HG03460 (cell line): ENCODE measurements around the gene CLIC4.
"Not testable (repeated sequence)": the region's sequence is repeated elsewhere in the genome, so short reads cannot be mapped to it uniquely, and the experiment has no call there.

Experiments used
- ATAC-seq: cut with Tn5 transposase; IDR thresholded peaks from one replicate; pipeline ENCODE4 v1.9.1; 2021; ENCODE audit not compliant: unreplicated experiment

Gene CLIC4

DNA sequence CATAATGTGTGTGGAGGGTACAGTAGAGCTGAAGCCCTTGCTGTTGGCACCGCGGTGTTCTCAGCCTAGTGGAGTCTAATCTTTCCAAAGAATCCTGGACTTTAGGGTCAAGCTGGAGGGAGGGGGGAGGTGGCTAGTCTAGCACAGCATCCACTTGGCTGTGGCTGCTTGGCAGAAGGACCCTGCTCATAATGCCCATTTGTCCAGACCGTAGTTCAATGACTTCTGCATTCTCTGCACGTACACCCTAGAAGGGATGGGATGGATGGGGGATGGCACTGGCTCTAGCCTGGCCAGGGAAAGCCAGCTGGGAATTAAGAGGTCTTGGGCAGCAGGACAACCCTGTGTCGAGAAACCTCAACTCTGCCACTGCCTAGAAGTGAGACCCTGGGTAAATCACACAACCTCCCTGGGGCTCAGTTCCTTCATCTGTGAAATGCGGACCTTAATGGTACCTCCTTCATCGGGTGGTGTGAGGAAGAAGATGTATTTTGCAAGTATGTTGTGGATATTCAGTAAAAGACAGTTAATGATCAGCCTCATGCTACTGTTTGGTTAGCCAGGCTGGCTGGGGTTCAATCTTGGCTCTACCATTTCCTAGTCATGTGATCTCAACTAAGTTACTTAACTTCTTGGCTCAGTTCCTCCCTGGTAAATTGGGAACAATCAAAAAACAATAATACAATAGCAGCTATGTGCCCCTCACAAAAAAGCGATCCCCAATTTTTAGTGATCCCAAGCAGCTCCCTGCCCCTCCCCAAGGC, 27.2 kb upstream of the CLIC4 start:
- no peak for ATAC-seq

DNA sequence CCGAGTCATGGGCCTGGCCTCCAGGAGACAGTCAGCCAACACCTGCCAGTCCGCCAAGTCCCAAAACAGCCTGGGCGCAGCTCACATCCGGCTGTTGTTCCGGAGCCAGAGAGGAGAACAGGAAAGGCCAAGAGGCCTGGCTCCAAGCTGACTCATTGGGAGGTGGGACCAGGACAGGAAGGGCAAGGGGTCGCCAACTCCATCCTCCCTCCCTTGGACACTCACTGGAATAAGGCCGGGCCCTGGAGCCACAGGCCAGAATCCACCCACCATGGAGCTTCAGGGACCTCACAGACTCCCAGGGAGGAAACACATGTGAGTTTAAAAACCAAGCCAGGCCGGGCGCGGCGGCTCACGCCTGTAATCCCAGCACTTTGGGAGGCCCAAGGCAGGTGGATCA, 25.1 kb upstream of the CLIC4 start:
- no peak for ATAC-seq

DNA sequence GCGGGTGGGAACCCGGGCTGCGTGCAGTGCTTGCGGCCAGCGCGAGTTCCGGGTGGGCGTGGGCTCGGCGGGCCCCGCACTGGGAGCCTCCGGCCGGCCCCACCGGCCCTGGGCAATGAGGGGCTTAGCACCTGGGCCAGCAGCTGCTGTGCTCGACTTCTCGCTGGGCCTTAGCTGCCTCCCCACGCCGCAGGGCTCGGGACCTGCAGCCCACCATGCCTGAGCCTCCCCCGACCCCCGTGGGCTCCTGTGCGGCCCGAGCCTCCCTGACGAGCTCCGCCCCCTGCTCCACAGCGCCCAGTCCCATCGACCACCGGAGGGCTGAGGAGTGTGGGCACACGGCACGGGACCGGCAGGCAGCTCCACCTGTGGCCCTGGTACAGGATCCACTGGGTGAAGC, 23.7 kb upstream of the CLIC4 start:
- no peak for ATAC-seq

DNA sequence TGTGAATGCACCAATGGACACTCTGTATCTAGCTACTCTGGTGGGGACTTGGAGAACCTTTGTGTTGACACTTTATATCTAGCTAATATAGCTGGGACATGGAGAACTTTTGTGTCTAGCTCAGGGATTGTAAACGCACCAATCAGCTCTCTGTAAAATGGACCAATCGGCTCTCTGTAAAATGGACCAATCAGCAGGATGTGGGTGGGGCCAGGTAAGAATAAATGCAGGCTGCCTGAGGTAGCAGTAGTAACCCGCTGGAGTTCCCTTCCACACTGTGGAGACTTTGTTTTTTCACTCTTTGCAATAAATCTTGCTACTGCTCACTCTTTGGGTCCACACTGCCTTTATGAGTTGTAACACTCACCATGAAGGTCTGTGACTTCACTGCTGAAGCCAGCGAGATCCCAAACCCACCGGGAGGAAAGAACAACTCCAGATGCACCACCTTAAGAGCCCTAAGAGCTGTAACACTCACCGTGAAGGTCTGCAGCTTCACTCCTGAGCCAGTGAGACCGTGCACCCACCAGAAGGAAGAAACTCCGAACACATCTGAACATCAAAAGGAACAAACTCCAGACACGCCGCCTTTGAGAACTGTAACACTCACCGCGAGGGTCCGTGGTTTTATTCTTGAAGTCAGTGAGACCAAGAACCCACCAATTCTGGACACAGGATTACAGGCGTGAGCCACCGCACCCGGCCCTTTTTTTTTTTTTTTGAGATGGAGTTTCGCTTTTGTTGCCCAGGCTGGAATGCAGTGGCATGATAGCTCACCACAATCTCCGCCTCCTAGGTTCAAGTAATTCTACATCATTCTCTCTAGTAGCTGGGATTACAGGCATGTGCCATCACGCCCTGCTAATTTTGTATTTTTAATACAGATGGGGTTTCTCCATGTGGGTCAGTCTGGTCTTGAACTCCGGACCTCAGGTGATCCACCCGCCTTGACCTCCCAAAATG, 22.9 kb upstream of the CLIC4 start:
- not testable (repeated sequence) for ATAC-seq

DNA sequence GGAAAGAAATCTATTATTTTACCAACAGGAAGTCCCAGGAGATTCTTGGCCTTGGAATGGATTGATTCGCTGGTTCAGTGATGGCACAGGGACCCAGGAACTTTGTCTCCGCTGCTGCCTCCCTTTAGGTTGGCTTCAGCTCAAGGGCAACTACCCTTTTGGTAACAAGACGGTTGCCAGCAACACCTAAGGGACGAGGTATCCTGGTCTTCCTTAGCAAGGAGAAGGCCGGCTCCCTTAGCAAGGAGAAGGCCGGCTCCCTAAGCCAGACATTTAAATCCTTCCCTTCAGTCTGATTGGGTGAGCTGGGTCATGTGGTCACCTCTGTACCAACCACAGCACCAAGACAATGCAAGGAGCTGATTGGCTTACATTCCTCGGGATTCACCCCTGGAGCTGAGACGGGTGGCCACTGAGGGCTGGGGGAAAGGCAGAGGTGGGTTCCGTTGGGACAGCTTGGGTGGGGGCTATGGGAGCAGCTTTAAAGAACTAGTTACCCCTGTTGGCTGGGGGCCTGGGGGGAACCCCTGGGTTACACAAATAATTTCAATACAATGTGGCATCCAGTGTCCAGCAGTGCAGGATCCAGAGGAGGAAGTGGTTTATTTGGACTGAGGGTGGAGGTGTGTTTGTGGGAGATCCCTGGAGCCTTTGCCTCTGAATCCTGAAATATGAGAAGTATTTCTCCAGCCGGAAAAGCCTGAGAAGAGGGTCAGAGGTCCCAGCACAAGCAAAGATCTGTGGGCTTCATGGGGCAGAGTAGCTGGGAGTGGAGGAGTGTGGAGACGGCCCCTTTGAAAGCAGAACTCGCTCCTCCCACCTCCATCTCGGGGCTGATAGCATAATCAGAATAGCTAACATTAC, 20.7 kb upstream of the CLIC4 start:
- no peak for ATAC-seq

DNA sequence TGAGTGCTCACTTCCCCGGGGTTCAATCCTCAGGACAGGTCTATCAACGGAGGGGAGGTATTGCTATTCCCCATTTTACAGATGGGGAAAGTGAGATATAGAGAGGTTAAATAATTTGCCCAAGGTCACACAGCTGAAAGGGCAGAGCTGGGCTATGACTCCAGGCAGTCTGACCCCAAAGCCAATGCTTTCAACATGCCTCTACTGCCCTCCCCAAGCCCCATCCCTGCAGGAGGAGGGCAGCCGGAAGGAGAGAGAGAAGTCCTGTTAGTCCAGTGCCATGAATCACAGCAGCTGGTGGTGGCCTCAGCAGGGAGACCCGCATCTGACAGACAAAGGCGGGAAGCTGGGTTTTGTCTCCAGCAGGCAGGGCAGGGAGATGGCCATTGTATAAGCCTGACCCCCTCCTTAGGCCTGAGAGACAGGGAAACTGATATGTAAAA, 20.0 kb upstream of the CLIC4 start:
- no peak for ATAC-seq

DNA sequence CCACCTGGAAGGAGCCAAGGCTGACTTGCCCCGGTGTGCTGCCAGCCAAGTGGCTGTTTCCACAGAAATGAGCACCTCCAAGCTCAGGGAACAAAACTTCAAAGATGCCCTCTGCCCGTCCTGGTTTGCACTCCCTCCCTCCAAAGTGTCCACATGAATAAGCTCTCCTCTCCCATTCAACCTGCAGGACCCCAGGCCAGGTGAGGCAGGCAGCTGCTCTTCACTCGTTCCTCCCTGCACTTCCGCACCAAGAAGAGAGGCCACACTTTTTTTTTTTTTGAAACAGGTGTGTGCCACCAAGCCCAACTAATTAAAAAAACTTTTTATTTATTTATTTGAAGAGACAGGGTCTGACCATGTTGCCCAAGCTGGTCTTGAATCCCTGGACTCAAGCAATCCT, 18.5 kb upstream of the CLIC4 start:
- ATAC-seq = no peak

DNA sequence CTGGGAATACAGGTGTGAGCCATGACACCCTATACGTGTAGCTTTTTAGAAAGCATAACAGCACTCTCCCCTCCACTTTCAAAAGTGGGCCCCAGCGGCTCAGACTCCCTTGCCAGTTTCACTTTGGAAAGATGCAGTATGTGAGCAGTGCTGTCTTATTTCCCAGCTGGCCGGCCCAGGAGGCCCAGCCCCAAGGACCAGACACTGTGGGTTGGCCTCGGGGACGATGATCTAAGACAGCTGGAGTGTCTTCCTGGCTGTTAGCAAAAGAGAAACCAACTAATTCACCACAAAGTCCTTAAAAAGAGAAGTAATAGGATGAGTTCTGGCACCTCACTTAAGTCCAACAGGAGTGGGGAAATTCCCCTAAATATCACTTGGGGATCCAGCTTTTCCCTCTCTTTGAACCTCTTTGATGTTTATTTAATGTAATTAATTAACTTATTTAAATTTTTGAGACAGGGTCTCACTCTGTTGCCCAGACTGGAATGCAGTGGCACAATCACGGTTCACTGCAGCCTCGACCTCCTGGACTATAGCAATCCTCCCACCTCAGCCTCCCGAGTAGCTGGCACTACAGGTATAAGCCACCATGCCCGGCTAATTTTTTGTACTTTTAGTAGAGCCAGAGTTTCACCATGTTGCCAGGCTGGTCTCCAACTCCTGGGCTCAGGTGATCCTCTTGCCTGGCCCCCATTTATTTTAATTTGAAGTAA, 17.6 kb upstream of the CLIC4 start:
- ATAC-seq = peak; percentile 84

DNA sequence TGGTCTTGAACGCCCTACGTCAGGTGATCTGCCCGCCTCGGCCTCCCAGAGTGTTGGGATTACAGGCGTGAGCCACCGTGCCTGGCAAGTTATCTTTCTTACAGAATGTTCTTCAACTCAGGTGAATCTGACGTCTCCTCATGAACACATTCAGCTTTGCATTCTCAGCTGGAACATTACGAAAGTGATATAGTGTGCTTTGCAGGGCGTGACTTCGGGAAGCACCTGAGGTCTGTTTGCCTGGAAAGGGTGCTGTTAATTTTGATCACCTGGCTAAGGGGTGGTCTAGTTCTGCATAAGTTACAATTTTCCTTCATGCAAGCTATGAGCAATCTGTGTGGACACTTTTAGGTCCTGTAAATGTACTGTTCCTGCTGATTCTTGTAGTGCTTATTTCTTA, 16.3 kb upstream of the CLIC4 start:
- ATAC-seq = no peak

DNA sequence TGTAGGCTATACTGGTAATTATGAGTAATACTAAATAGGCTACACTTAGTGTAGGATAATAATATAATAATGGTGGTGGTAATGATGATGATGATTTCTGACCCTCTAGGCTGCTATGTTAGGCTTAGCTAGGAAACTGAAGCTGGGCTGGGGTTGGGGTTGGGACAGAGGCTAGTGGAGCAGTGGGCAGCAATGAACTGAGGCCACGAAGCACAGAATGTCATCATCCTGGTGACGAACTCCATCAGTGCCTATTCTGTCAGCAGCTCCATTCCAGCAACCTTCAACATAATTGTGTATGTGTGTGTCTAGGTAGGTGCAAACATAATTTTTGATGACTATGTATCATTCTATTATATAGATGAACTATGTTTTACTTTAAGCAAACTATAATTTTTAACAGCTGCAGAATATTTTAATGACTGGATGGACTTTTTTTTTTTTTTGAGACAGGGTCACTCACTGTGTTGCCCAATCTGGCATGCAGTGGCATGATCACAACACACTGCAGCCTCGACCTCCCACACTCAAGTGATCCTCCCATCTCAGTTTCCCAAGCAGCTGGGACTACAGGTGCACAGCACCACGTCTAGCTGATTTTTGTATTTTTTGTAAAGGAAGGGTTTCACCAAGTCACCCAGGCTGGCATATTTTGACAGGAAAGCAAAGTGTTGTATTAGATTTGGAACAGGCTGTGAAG, 12.9 kb upstream of the CLIC4 start:
- no peak for ATAC-seq

DNA sequence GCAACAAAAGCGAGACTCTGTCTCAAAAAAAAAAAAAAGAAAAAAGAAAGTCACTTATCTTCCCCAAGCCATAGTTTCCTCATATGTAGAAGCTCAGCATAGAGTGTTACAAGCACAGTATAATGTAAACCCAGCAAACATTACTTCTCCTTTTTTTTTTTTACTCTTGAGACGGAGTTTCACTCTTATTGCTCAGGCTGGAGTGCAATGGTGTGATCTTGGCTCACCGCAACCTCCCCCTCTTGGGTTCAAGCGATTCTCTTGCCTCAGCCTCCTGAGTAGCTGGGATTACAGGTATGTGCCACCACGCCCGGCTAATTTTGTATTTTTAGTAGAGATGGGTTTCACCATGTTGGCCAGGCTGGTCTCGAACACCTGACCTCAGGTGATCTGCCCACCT, 11.9 kb upstream of the CLIC4 start:
- ATAC-seq = peak; percentile 63

DNA sequence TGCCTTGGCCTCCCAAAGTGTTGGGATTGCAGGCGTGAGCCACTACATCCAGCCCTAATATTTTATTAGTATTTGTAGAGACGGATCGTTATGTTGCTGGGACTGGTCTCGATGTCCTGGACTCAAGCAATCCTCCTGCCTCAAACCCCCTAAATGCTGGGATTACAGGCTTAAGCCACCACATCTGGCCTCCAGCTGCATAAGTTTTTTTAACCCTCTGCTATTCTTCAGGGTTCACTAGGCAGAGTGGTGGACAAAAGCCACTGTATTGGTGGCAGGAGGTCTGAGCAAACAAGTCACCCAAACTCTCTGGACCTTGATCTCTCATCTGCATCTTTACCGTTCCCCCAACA, 10.1 kb upstream of the CLIC4 start:
- no peak for ATAC-seq

DNA sequence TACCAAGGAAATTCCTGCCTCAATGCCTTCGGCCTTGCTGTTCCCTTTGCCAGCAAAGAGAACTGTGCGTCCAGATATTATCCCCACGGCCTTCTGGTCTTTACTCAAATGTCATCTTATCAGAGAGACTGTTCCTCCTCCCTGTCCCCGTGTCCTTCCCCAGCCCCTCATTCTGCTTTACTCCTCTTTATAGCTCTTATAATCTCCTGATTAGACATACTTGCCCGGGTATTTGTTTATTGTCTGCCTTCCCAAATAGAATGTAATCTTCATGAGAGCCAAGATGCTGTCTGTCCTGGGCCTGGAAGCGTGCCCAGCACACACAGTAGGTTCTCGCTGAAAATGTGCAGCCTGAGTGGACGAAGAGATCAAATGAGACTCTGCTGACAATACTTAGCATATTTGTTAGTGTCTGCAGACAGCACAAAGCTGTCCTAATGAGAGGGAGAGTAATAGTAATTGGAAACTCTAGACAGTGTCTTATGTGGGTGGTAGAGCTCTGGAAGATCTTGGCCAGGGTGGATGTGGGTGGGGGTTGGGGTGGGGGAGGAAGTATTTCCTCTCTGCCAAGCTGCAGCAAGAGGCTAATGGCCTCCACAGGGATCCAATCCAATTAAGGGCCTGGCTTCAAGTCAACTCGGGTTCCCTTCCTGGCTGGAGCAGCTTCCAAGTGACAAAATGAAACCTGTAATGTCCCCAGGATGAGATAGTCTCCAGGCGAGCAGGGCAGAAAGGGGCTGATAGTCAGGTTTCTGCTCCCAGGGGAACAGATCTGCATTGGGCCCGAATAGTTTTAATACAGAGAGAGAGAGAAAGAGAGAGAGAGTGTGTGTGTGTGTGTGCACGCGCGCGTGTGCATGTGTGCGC, 9.5 kb upstream of the CLIC4 start:
- no peak for ATAC-seq

DNA sequence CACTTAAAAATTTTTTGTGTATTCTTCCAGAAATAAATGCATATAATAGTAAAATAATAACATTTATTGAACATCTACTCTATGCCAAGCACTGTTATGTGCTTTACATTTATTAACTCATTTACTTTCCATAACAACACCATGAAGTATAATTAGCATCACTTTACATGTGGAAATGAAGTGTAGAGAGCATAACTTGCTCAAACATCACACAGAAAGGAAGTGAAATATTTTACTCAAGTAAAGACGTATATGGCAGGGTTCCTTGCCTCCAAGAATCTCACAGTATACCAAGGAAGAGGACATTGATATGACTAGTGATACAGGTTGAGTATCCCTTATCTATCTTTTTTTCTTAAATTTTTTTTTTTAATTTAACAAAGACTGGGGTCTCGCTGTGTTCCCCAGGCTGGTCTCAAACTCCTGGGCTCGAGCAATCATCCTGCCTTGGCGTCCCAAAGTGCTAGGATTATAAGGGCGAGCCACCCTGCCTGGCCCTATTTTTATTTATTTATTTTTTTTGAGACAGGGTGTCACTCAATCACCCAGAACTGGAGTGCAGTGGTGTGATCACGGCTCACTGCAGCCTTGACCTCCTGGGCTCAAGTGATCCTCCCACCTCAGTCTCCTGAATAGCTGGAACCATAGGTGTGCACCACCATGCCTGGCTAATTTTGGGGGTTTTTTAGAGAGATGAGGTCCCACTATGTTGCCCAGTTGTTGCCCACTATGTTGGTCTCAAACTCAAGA, 7.7 kb upstream of the CLIC4 start:
- ATAC-seq = no peak

DNA sequence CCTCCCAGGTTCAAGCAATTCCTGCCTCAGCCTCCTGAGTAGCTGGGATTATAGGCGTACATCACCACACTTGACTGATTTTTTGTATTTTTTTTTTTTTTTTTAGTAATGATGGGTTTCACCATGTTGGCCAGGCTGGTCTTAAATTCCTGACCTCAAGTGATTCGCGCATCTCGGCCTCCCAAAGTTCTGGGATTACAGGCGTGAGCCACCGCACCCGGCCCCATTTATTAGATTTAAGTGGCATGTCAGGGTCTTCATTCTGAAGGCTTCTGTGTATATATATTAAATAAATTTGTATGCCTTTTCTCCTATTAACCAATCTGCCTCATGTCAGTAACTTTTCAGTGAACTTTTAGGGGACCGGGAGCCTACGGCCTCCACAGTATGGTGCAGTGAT, 6.0 kb upstream of the CLIC4 start:
- no peak for ATAC-seq

DNA sequence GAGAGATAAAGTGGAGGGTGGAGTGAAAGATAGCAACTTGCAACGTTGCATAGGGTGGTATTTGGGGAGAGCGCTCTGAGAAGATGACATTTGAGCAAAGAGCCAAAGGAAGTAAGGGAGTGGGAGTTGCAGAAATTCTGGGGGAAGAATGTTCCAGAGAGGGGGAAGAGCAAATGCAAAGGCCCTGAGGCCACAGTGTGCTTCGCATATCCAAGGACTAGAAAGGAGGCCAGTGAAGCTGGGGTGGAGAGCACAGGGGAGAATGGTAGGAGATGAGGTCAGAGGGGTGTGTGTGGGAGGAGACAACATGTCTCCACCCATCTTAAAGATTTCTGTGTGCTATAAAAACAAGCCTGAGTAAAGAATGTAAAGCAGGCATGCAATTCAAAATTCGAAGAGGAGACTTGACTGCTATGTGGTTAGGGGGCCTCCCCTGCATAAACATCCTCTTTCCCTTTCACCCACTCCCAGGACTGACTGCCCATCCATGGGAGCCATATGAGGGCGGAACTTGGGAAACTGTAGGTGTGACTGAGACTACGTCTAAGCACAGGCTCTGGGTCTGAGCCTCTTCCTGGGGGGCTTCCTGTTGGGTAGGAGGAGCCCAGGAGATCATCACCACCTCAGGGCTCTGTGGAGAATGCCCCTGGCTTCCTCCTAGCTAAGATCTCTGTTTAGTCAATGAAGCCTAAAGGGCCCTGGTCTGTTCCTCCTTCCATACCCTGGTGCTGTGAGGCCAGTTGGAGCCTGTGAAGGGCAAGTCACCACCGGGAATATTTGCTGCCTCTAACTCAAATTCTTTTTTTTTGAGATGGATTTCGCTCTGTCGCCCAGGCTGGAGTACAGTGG, 2.9 kb upstream of the CLIC4 start:
- no peak for ATAC-seq

DNA sequence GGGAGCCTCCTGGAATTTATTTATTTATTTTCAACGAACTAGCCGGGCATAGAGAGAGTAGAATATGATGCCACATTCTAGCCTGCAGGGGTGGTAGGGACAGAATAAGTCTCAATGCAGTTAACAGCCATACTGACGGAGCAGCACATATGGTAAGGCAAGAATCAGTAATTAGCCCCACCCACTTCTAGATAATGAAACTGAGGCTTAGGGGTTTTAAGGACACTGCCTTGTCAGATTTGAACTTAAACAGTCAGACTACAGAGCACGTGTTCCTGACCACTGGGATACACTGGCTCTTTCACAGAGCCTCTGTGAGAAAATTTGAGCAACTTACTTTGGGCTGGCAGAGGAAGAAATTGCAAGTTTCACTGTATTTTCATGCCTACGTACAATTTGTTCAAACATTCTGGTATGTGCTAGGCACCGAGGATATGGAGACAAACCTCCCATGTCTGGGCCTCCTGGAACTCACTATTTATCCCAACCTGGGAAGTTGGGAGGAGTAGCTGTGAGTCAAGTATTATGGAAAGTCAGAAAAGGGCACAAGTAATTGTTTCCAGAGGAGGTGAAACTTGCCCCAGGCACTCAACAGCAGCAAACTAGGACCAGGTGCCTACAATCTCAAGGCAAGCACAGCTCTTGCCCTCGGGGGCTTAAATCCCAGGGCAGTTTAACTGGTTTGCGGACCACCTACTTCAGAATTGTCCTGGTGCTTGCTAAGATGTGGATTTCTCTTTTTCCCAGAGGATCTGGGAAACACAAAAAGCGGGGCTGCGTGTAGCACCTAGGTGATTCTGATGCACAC, 1.6 kb upstream of the CLIC4 start:
- ATAC-seq = peak; percentile 22
